ENCODE measurements around the gene ZBTB38. TPM values are rescaled to one million over a fixed set of nuclear protein-coding genes. Genes with fewer than 3 reads are reported as not detected.
A peak's percentile ranks its signal among the peaks of the same experiment; 100 is the strongest.

Gene ZBTB38, protein sequence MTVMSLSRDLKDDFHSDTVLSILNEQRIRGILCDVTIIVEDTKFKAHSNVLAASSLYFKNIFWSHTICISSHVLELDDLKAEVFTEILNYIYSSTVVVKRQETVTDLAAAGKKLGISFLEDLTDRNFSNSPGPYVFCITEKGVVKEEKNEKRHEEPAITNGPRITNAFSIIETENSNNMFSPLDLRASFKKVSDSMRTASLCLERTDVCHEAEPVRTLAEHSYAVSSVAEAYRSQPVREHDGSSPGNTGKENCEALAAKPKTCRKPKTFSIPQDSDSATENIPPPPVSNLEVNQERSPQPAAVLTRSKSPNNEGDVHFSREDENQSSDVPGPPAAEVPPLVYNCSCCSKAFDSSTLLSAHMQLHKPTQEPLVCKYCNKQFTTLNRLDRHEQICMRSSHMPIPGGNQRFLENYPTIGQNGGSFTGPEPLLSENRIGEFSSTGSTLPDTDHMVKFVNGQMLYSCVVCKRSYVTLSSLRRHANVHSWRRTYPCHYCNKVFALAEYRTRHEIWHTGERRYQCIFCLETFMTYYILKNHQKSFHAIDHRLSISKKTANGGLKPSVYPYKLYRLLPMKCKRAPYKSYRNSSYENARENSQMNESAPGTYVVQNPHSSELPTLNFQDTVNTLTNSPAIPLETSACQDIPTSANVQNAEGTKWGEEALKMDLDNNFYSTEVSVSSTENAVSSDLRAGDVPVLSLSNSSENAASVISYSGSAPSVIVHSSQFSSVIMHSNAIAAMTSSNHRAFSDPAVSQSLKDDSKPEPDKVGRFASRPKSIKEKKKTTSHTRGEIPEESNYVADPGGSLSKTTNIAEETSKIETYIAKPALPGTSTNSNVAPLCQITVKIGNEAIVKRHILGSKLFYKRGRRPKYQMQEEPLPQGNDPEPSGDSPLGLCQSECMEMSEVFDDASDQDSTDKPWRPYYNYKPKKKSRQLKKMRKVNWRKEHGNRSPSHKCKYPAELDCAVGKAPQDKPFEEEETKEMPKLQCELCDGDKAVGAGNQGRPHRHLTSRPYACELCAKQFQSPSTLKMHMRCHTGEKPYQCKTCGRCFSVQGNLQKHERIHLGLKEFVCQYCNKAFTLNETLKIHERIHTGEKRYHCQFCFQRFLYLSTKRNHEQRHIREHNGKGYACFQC (N-terminal part only)
- 9.3 TPM for total RNA-seq (ENCODE audit: unreplicated experiment)
- long read RNA-seq, partial matches to known transcripts = 0 of 2 reads
- long read RNA-seq, other reads (novel, unspliced or antisense) = 0 of 2 reads

DNA sequence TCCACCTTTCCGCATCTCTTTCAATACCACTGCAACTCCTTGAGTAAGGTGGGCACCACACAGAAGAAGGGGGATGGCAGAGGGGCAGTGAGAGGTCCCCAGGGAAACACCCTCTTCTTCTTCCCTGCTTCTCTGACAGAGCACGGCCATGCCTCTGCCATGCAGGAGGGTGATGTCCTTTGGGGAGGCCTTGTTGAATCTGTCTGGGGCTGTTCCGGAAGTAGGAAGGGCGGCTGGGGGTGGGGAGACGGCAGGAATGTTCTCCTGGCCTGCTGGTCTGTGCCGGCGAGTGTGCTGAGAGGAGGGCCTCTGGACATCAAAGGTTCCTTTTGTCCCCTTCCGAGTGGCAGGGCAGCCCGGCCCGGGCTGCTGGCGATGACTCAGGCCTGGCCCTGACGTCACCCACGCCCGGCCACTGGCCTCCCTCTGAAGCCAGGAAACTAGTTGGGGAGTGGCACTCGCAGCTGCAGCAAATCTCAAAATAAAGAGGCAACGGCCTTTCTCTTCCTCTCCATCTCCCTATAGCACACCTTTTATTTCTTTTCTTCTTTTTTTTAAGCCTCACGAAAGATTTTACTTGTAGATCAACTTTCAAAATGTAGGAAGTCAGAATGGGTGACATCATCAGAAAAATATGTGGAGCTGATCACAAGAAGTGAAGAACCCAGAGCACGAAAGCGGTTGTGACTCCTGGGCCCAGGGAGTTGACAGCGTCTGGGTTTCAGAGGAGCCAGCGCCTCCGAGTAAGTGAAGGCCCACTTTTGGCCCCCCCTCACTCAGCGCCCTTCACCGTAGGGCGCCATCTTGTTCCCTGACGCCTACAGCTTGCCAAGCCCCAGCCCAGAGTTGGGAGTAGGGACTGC lies at the start of gene ZBTB38:
Gene ZBTB38, plus strand, starts transcription at position 443 of the 863 bp plus-strand sequence. CDS start 73,885 bp downstream, outside the sequence.
- Mint-ChIP-seq H3K27me3 (ENCODE audit: unreplicated experiment) (peaks cover 2% of the 10 kb centered on the region), H3K4me1 (ENCODE audit: low read depth, unreplicated experiment) (peaks cover 11% of the 10 kb centered on the region)
- TF ChIP-seq, protein P1, sequence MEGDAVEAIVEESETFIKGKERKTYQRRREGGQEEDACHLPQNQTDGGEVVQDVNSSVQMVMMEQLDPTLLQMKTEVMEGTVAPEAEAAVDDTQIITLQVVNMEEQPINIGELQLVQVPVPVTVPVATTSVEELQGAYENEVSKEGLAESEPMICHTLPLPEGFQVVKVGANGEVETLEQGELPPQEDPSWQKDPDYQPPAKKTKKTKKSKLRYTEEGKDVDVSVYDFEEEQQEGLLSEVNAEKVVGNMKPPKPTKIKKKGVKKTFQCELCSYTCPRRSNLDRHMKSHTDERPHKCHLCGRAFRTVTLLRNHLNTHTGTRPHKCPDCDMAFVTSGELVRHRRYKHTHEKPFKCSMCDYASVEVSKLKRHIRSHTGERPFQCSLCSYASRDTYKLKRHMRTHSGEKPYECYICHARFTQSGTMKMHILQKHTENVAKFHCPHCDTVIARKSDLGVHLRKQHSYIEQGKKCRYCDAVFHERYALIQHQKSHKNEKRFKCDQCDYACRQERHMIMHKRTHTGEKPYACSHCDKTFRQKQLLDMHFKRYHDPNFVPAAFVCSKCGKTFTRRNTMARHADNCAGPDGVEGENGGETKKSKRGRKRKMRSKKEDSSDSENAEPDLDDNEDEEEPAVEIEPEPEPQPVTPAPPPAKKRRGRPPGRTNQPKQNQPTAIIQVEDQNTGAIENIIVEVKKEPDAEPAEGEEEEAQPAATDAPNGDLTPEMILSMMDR (IDR thresholded peaks at IDR 0.05; ENCODE audit: partially characterized antibody, unreplicated experiment) = no peak

DNA sequence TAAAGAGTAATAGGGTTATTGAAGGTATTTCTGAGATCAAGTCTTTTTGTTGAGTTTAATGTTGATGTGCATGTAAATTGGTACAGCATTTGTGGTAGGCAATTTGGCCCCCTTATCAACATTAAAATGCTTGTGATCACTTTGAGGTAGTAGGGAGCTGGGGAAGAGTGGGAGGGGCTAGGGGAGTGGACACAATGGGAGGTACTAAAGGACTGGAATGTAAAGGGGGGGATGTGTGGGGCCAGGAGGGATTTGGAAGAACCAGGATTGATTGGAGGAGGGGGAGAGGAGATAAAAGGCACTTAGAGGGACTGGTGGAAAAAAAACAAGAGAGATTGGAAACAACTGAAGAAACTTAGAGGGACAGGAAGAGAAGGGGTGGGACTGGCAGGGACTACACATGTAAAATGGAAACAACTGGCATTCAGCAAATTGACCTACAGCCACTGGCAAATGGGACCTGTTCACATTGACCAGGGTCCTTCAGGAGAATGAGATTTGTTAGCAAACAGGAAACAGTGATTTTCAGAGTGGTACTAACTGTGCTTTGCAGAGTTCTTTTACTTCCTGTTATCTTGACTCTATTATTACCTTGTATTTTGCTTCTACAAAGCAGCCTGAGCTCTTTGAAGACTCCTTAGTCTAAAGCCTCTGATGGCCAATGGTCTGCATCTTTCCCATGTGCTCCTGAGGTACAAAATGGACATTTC lies 47.8 kb upstream of the ZBTB38 start:
- TF ChIP-seq, protein P1 (IDR thresholded peaks at IDR 0.05; ENCODE audit: partially characterized antibody, unreplicated experiment) = no peak
- H3K36me3 Mint-ChIP-seq (ENCODE audit: unreplicated experiment) = peaks cover 6% of the 10 kb centered on the region
- H3K9me3 Mint-ChIP-seq (ENCODE audit: unreplicated experiment) = peaks cover 4% of the 10 kb centered on the region

More for the DNA sequence above, at the start of gene ZBTB38:
- peak; percentile 30 for DNase-seq
- H3K27ac Mint-ChIP-seq (ENCODE audit: unreplicated experiment) = peak within 1 kb of the TSS; percentile 67
- H3K9me3 Mint-ChIP-seq (ENCODE audit: unreplicated experiment) = peaks cover 3% of the 10 kb centered on the region
- H3K4me3 Mint-ChIP-seq (ENCODE audit: unreplicated experiment) = peak within 1 kb of the TSS; percentile 3
- H3K36me3 Mint-ChIP-seq (ENCODE audit: unreplicated experiment) = no peaks in the 10 kb centered on the region

DNA sequence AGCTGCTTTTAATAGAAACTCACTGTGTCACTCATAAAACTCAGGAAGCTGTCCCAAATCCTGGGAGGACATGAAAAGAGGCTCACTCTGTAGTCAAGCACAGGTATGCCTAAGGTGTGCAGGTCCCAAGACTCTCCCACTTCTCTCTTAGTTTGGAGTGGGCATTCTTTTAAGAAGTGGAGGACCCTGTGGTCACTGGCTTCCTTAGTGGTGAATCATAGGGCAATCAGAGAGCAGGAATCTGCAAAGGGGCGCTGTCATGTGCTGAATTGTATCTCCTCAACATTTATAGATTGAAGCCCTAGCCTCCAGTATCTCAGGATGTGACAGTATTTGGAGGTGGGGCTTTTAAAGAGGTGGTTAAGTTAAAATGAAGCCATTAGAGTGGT lies 47.2 kb upstream of the ZBTB38 start:
- Mint-ChIP-seq H3K27ac (ENCODE audit: unreplicated experiment) (no peak overlapping the region), H3K4me1 (ENCODE audit: low read depth, unreplicated experiment) (no peaks in the 10 kb centered on the region), H3K27me3 (ENCODE audit: unreplicated experiment) (no peaks in the 10 kb centered on the region), H3K36me3 (ENCODE audit: unreplicated experiment) (peaks cover 6% of the 10 kb centered on the region), H3K4me3 (ENCODE audit: unreplicated experiment) (no peak overlapping the region), H3K9me3 (ENCODE audit: unreplicated experiment) (peaks cover 4% of the 10 kb centered on the region)
- TF ChIP-seq, protein P1 (IDR thresholded peaks at IDR 0.05; ENCODE audit: partially characterized antibody, unreplicated experiment) = no peak
- DNase-seq = no peak

More for the DNA sequence above, 47.8 kb upstream of the ZBTB38 start:
- Mint-ChIP-seq H3K27me3 (ENCODE audit: unreplicated experiment) (no peaks in the 10 kb centered on the region), H3K4me1 (ENCODE audit: low read depth, unreplicated experiment) (no peaks in the 10 kb centered on the region), H3K27ac (ENCODE audit: unreplicated experiment) (no peak overlapping the region), H3K4me3 (ENCODE audit: unreplicated experiment) (no peak overlapping the region)
- no peak for DNase-seq
